ENCODE measurements around the gene INPP5A. TPM values are rescaled to one million over a fixed set of nuclear protein-coding genes. Genes with fewer than 3 reads are reported as not detected.
A peak's percentile ranks its signal among the peaks of the same experiment; 100 is the strongest.

INPP5A gene
- total RNA-seq, 6 donors from 2014 or later = 28.6 to 81.7 (median 44.8) TPM

DNA sequence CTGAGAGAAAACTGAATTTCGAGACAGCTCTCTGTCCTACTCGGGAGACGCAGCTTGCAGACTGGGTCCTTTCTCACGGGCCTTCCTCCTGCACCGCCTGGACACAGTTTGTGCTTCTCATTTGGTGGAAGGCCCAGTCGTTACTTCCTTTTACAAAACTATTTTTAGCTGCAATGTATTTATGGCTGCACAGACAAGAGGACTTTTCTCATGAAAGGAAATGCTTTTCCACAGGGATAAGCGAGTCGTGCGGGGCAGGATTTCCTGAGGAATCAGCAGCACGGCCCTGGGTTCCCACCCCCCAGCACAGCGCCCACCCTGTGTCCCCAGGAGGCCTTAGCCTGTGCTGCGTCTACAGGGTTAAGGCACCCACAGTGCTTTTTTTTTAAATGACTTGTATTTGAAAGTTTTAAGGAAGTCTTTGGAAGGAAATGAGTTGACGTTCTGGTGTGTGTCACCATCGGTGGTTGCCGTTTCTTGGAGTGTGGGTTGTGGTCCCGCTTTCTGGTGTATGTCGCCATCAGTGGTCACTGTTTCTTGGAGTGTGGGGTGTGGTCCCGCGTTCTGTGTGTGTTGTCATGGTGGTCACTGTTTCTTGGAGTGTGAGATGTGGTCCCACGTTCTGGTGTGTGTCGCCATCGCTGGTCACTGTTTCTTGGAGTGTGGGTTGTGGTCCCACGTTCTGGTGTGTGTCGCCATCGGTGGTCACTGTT is 50.9 kb downstream of the INPP5A start:
- ATAC-seq (ENCODE audit: low FRiP score in 2 of 2) (peak; percentile 71), DNase-seq (peak in 1 of 2 donors; percentile 78)
- Histone ChIP-seq H3K36me3 (no peaks in the 10 kb centered on the region), H3K9me3 (no peaks in the 10 kb centered on the region), H3K27me3 (no peaks in the 10 kb centered on the region), H3K27ac (peak overlapping the region; percentile 71 to 79 (median 78)), H3K4me1 (peaks cover 75 to 92% (median 77%) of the 10 kb centered on the region in 4 donors), H3K4me3 (peak overlapping the region in 2 of 4 donors; percentile 11 to 15)
- 41 to 46% methylated on average over 24 to 25 of the region's 25 CpGs for WGBS, 2 donors
- peak in 1 of 4 donors; percentile 22 for TF ChIP-seq POLR2A (IDR thresholded peaks at IDR 0.05)
- TF ChIP-seq EP300 (IDR thresholded peaks at IDR 0.05) = peak in 2 of 4 donors; percentile 70 to 74
- TF ChIP-seq, protein P1, sequence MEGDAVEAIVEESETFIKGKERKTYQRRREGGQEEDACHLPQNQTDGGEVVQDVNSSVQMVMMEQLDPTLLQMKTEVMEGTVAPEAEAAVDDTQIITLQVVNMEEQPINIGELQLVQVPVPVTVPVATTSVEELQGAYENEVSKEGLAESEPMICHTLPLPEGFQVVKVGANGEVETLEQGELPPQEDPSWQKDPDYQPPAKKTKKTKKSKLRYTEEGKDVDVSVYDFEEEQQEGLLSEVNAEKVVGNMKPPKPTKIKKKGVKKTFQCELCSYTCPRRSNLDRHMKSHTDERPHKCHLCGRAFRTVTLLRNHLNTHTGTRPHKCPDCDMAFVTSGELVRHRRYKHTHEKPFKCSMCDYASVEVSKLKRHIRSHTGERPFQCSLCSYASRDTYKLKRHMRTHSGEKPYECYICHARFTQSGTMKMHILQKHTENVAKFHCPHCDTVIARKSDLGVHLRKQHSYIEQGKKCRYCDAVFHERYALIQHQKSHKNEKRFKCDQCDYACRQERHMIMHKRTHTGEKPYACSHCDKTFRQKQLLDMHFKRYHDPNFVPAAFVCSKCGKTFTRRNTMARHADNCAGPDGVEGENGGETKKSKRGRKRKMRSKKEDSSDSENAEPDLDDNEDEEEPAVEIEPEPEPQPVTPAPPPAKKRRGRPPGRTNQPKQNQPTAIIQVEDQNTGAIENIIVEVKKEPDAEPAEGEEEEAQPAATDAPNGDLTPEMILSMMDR (IDR thresholded peaks at IDR 0.05) = no peak
- peak; percentile 57 to 71 for TF ChIP-seq POLR2AphosphoS5 (IDR thresholded peaks at IDR 0.05)

DNA sequence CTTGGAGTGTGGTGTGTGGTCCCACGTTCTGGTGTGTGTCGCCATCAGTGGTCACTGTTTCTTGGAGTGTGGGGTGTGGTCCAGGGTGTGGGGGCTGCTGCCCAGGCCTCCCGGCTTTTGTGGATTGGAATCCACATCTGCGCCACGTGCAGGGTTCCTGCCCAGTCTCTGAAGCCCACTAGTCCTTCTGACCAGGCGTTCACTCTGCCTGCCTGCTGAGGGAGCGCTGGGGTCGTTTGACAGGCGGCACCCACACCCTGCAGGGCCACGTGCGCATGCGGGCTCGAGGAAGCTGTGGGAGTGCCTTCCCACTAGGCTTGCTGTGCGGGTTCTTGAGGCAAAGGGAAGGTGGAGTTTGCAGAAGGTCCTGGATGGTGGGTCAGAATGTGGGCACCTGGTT is 51.4 kb downstream of the INPP5A start:
- Histone ChIP-seq H3K27me3 (no peaks in the 10 kb centered on the region), H3K4me1 (peaks cover 77 to 93% (median 79%) of the 10 kb centered on the region in 4 donors), H3K27ac (peak overlapping the region; percentile 71 to 79 (median 78)), H3K4me3 (peak overlapping the region in 1 of 4 donors; percentile 15), H3K36me3 (no peaks in the 10 kb centered on the region), H3K9me3 (no peaks in the 10 kb centered on the region)
- ATAC-seq (ENCODE audit: low FRiP score in 2 of 2) (peak in 1 of 2 donors; percentile 13), DNase-seq (peak in 1 of 2 donors; percentile 79)
- 28 to 70% methylated on average over 2 to 14 of the region's 14 CpGs for WGBS, 2 donors
- TF ChIP-seq EP300 (IDR thresholded peaks at IDR 0.05) = no peak
- TF ChIP-seq POLR2AphosphoS5 (IDR thresholded peaks at IDR 0.05) = no peak
- TF ChIP-seq, protein P1 (IDR thresholded peaks at IDR 0.05) = no peak
- no peak for TF ChIP-seq POLR2A (IDR thresholded peaks at IDR 0.05)

DNA sequence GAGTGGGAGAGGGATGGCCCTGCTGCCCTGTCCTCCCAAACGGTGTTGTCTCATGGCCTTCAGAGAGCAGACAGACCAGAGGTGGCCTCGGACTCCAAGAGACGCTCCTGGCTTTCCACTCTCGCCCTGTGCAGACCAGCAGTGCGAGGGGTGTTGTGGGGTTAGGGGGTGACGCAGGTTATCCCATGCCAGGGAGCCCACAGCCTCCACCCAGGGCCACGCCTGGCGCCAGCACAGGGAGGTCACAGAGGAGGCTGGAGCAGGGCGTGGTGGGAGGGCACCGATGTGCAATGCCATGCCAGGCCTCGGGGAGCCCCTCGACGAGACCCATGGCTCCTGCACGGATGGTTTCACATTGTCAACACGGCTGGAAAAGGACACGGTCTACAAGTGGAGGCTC is 52.1 kb downstream of the INPP5A start:
- Histone ChIP-seq H3K4me3 (no peak overlapping the region), H3K36me3 (no peaks in the 10 kb centered on the region), H3K27me3 (no peaks in the 10 kb centered on the region), H3K27ac (peak overlapping the region; percentile 71 to 79 (median 78)), H3K9me3 (no peaks in the 10 kb centered on the region), H3K4me1 (peaks cover 80 to 94% (median 84%) of the 10 kb centered on the region in 4 donors)
- DNase-seq (peak in 1 of 2 donors; percentile 70), ATAC-seq (ENCODE audit: low FRiP score in 2 of 2) (no peak)
- 92 to 95% methylated on average over 10 to 15 of the region's 16 CpGs for WGBS, 2 donors
- TF ChIP-seq POLR2AphosphoS5 (IDR thresholded peaks at IDR 0.05) (no peak), POLR2A (IDR thresholded peaks at IDR 0.05) (no peak), EP300 (IDR thresholded peaks at IDR 0.05) (no peak)
- TF ChIP-seq, protein P1 (IDR thresholded peaks at IDR 0.05) = no peak

DNA sequence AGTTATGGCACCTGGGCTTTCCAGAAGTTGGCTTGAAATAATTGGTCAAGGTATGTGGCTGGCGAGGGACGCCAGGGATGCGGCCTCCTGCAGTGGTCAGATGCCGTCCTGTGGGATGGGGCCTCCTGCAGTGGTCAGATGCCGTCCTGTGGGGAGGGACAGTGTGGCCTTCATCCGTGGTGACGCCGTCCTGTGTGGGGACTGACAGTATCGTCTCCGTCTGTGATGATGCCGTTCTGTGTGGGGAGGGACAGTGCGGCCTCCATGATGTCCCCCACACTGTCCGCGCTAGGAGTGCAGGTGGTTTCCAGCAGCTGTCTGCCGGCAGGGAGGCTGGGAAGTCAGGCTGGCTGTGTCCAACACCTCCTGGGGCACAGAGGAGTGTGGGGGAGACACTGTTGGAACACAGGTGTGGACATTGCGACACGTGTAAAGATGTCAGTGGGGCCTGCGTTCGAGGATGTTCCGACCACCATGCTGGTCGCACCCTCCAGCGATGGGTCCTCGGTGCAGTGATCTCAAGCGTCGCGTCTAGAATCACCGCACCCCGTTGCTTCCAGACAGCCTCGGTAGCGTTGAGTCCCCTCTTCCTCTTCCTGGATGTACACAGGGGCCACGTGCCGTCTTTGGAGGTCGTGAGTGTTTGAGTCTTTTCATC is 52.6 kb downstream of the INPP5A start:
- Histone ChIP-seq H3K36me3 (no peaks in the 10 kb centered on the region), H3K4me3 (no peak overlapping the region), H3K4me1 (peaks cover 80 to 89% (median 85%) of the 10 kb centered on the region in 4 donors), H3K27ac (peak overlapping the region; percentile 27 to 79 (median 75)), H3K9me3 (no peaks in the 10 kb centered on the region), H3K27me3 (no peaks in the 10 kb centered on the region)
- WGBS, 2 donors = 84 to 88% methylated on average over 28 to 31 of the region's 33 CpGs
- DNase-seq (no peak), ATAC-seq (ENCODE audit: low FRiP score in 2 of 2) (no peak)
- TF ChIP-seq, protein P1 (IDR thresholded peaks at IDR 0.05) = no peak
- TF ChIP-seq POLR2AphosphoS5 (IDR thresholded peaks at IDR 0.05) = no peak
- no peak for TF ChIP-seq EP300 (IDR thresholded peaks at IDR 0.05)
- TF ChIP-seq POLR2A (IDR thresholded peaks at IDR 0.05) = no peak

Data from upper lobe of left lung (tissue), 6 donors.